Small intestine (tissue), 7 donors: ENCODE results near the gene CASP8AP2. TPM values are rescaled to one million over a fixed set of nuclear protein-coding genes. Genes with fewer than 3 reads are reported as not detected.
A peak's percentile ranks its signal among the peaks of the same experiment; 100 is the strongest.
"Not testable (repeated sequence)": the region's sequence is repeated elsewhere in the genome, so short reads cannot be mapped to it uniquely, and the experiment has no call there.

ENCODE experiments used
- DNase-seq, 2 donors: peaks; one replicate each; pipeline versions ENCODE4 v3.0.0 to v3.0.0-alpha.2; 2013
- FAIRE-seq: peaks from 2 replicates; lab custom pipeline; 2012; peaks lifted over from hg19 to GRCh38; lab: Jason Lieb, UNC
- H3K27ac ChIP-seq, 3 donors: one replicate each; pipeline ENCODE4 v1.5.1; 2013; ENCODE audit warnings: low read length in 2 of 3, mild to moderate bottlenecking in 2 of 3, control low read depth in 1 of 3, inconsistent platforms in 1 of 3, low read depth in 1 of 3, moderate library complexity in 1 of 3
- H3K27me3 ChIP-seq, 3 donors: one replicate each; pipeline ENCODE4 v1.6.1; 2013; ENCODE audit warnings: low read length in 3 of 3, inconsistent platforms in 1 of 3; ENCODE audit not compliant: control insufficient read depth in 3 of 3, insufficient read depth in 3 of 3
- H3K36me3 ChIP-seq, 3 donors: one replicate each; pipeline ENCODE4 v1.6.1; 2013; ENCODE audit warnings: low read length in 3 of 3, inconsistent platforms in 1 of 3, low read depth in 1 of 3, mild to moderate bottlenecking in 1 of 3, moderate library complexity in 1 of 3; ENCODE audit not compliant: control insufficient read depth in 3 of 3, insufficient read depth in 2 of 3
- H3K4me1 ChIP-seq, 3 donors: one replicate each; pipeline ENCODE4 v1.6.1; 2013; ENCODE audit warnings: low read length in 2 of 3, inconsistent platforms in 1 of 3, low read depth in 1 of 3, mild to moderate bottlenecking in 1 of 3, moderate library complexity in 1 of 3; ENCODE audit not compliant: control insufficient read depth in 3 of 3, insufficient read depth in 2 of 3
- H3K4me3 ChIP-seq, 3 donors: one replicate each; pipeline ENCODE4 v1.5.1; 2013; ENCODE audit warnings: low read length in 3 of 3, control low read depth in 1 of 3, inconsistent platforms in 1 of 3, low read depth in 1 of 3, mild to moderate bottlenecking in 1 of 3, moderate library complexity in 1 of 3
- H3K9me3 ChIP-seq, 2 donors: one replicate each; pipeline ENCODE4 v1.6.1; 2013; ENCODE audit warnings: low read depth in 1 of 2, low read length in 1 of 2; ENCODE audit not compliant: control insufficient read depth in 2 of 2, insufficient read depth in 1 of 2
- WGBS, 3 donors: extraction: QIAGEN DNeasy Blood & Tissue Kit; methylation state at CpG; one replicate each; pipeline ENCODE4 v1.1.7; 2013; 5-methylcytosine and 5-hydroxymethylcytosine counted together
- polyA plus RNA-seq, 4 donors: library from polyadenylated mRNA; stranded (reverse) in 3 of 4; unstranded in 1 of 4; fragments of 200-250 nt in 3 of 4; fragments of 120-200 nt in 1 of 4; gene quantifications; one replicate each; pipeline versions ENCODE4 v1.2.1 to v1.2.3, GENCODE V29; 2013
- donor health status: healthy with polysubstance abuse.
- donor health status: control.
- donor health status: control.
- donor health status: Bipolar disorder and iron deficiency.
- donor health status: healthy.

The CASP8AP2 gene
- polyA plus RNA-seq, 4 donors: 1.4 to 13.6 (median 4.0) TPM

DNA sequence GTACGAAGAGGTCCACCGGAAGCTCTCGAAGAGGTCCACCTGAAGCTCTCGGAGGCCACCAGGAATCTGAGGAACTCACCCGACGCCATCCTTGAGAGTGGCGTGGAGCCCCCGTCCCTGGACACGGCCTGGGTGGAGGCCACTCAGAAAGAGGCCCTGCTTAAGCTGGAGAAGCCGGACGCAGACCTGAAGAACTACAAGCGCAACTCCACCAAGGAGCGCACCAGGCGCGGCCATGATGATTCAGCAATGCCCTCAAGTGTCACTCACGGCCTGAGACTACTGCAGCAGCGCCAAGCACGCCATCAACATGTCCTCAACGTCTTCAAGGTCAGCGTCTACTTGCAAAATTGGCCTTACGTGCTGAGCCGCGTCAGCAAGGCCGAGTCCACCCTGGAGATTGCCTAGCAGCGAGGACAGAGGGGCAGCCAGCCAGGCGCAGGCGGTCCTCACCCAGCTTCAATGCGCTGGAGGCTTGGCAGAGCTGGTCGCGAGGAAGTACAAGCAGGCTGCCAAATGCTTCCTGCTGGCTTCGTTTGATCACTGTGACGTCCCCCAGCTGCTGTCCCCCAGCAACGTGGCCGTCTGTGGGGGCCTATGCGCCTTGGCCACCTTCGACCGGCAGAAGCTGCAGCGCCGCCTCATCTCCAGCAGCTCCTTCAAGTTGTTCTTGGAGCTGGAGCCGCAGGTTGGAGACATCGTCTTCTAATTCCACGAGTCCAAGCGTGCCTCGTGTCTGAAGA, 56.9 kb downstream of the CASP8AP2 start:
- FAIRE-seq (no peak), DNase-seq (no peak)
- no peak overlapping the region for H3K27ac ChIP-seq
- no peaks in the 10 kb centered on the region for H3K4me1 ChIP-seq
- peaks cover 0 to 25% (median 5%) of the 10 kb centered on the region in 3 donors for H3K27me3 ChIP-seq
- 89 to 93% (median 92%) methylated on average over 44 of the region's 44 CpGs for WGBS, 3 donors
- H3K36me3 ChIP-seq: no peaks in the 10 kb centered on the region
- H3K4me3 ChIP-seq: no peak overlapping the region
- H3K9me3 ChIP-seq: no peaks in the 10 kb centered on the region

DNA sequence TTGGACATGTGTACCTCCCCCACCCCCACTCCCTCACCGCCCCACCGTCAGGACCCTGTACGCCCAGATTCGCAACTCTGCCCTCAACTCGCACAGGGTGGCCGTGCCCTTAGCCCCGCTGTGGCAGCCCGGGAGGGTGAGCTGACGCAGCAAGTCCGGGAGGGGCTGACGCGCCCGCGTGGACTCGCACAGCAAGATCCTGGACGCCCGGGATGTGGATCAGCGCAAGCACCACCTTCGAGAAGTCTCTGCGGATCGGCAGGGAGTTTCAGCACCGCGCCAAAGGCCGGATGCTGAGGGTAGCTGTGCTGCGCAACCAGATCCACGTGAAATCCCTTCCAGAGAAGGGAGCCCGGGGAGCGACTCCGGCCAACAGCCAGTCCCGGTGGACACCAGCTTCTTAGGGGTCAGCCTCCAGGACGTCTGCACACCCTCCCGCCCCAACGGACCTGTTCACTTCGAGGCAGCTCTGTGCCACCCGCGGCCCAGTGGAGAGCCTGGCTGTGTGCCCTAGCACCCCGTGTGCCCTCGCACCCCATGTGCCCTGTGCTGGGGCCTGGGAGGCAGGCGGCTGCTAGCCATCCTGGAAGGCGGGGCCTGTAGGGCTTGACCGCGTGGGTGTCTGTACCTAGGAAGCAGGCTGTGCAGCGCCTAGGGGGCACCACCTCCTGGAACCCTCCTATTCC, 57.9 kb downstream of the CASP8AP2 start:
- DNase-seq (no peak), FAIRE-seq (no peak)
- H3K4me1 ChIP-seq: no peaks in the 10 kb centered on the region
- no peak overlapping the region for H3K27ac ChIP-seq
- 25 to 47% (median 42%) methylated on average over 38 to 43 of the region's 43 CpGs for WGBS, 3 donors
- H3K4me3 ChIP-seq: no peak overlapping the region
- no peaks in the 10 kb centered on the region for H3K9me3 ChIP-seq
- H3K36me3 ChIP-seq: no peaks in the 10 kb centered on the region
- peaks cover 0 to 29% (median 5%) of the 10 kb centered on the region in 3 donors for H3K27me3 ChIP-seq

DNA sequence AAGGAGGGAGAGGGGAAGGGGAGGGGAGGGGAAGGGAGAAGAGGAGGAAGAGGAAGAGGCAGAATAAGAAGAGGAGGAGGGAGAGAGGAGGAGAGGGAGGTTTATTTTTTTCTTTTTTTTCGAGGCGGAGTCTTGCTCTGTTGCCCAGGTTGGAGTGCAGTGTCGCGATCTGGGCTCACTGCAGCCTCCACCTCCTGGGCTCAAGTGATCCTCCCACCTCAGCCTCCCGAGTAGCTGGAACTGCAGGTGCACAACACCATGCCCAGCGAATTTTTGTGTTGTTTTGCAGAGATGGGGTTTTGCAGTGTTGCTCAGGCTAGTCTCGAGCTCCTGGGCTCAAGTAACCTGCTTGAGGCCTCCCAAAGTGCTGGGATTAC, 58.4 kb downstream of the CASP8AP2 start:
- no peak for DNase-seq
- Histone ChIP-seq H3K27me3 (peaks cover 0 to 29% (median 5%) of the 10 kb centered on the region in 3 donors), H3K9me3 (no peaks in the 10 kb centered on the region), H3K4me3 (no peak overlapping the region), H3K36me3 (no peaks in the 10 kb centered on the region), H3K4me1 (no peaks in the 10 kb centered on the region), H3K27ac (no peak overlapping the region)
- no peak for FAIRE-seq
- 87 to 92% (median 91%) methylated on average over 5 to 7 of the region's 7 CpGs for WGBS, 3 donors

DNA sequence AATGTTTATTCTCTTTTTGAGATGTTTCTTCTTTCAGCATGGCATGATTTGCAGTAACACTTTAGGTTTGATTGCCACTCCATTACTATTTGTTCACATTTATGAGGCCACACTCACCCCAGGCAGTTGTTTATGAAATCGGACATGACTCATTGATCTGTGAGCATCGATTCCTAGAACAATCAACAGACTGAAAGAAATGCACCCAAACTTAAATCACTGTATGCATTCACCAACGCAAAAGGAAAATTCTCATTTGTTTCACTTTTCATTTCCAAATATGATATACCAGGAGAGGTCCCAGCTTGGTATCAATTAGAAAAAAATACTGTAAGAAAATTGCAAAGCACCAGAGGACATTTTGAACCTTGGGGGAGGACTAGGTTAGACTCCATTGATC, 59.2 kb downstream of the CASP8AP2 start:
- peaks cover 0 to 29% (median 5%) of the 10 kb centered on the region in 3 donors for H3K27me3 ChIP-seq
- no peaks in the 10 kb centered on the region for H3K36me3 ChIP-seq
- no peak for FAIRE-seq
- no peak overlapping the region for H3K27ac ChIP-seq
- no peak overlapping the region for H3K4me3 ChIP-seq
- WGBS, 3 donors: 44 to 74% (median 50%) methylated on average over 3 of the region's 3 CpGs
- no peaks in the 10 kb centered on the region for H3K9me3 ChIP-seq
- no peaks in the 10 kb centered on the region for H3K4me1 ChIP-seq
- DNase-seq: no peak

DNA sequence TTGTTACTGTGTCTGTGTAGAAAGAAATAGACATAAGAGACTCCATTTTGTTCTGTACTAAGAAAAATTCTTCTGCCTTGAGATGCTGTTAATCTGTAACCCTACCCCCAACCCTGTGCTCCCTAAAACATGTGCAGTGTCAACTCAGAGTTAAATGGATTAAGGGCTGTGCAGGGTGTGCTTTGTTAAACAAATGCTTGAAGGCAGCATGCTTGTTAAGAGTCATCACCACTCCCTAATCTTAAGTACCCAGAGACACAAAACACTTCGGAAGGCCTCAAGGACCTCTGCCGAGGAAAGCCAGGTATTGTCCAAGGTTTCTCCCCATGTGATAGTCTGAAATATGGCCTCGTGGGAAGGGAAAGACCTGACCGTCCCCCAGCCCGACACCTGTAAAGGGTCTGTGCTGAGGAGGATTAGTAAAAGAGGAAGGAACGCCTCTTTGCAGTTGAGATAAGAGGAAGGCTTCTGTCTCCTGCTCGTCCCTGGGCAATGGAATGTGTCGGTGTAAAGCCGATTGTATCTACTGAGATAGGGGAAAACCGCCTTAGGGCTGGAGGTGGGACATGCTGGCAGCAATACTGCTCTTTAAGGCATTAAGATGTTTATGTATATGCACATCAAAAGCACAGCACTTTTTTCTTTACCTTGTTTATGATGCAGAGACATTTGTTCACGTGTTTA, 61.3 kb downstream of the CASP8AP2 start:
- not testable (repeated sequence) for H3K4me3 ChIP-seq, H3K9me3 ChIP-seq, H3K4me1 ChIP-seq, FAIRE-seq, H3K27ac ChIP-seq, DNase-seq, H3K36me3 ChIP-seq
- WGBS, 3 donors: 10 to 17% (median 14%) methylated on average over 7 to 11 of the region's 11 CpGs
- peaks cover 0 to 29% (median 7%) of the 10 kb centered on the region in 3 donors for H3K27me3 ChIP-seq

DNA sequence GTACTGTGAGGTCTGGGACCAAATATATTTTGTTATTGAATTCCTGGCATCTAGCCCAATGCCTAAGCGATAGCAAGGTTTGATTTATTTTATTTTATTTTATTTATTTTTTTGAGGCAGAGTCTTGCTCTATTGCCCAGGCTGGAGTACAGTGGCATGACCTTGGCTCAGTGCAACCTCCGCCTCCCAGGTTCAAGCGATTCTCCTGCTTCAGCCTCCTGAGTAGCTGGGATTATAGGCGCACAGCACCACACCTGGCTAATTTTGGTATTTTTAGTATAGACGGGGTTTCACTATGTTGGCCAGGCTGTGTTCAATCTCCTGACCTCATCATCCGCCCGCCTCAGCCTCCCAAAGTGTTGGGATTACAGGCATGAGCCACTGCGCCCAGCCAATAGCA, 62.9 kb downstream of the CASP8AP2 start:
- FAIRE-seq, H3K9me3 ChIP-seq, H3K27ac ChIP-seq, H3K4me1 ChIP-seq, H3K4me3 ChIP-seq, DNase-seq, H3K36me3 ChIP-seq: not testable (repeated sequence)
- 75 to 90% (median 77%) methylated on average over 8 of the region's 8 CpGs for WGBS, 3 donors
- H3K27me3 ChIP-seq: peaks cover 0 to 21% (median 4%) of the 10 kb centered on the region in 3 donors

DNA sequence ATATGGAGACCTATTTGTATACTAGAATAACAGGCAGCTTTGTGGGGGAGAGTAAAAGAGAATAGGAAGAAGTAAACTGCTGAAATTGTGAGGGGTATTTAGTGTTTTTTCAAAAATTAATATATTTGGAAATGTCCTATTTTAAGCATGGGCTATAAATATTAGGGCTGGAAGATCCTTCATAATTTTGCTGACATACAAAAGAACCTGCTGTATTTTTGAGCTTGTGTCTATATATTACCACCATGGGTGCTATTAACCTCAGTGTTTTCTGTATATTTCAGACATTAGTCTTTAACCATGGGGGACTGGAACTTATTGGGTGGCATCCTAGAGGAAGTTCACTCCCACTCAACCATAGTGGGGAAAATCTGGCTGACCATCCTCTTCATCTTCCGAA, 64.5 kb downstream of the CASP8AP2 start, which contains the start of gene GJA10:
GJA10 (plus strand) TSS at position 301 of the 400 bp plus-strand sequence; CDS start at position 301, 0 bp downstream.
- no peak for DNase-seq
- Histone ChIP-seq H3K9me3 (no peaks in the 10 kb centered on the region), H3K27me3 (peaks cover 0 to 5% (median 2%) of the 10 kb centered on the region in 3 donors), H3K4me1 (no peaks in the 10 kb centered on the region), H3K4me3 (no peak within 1 kb of the TSS), H3K36me3 (no peaks in the 10 kb centered on the region), H3K27ac (no peak within 1 kb of the TSS)
- 93 to 100% (median 93%) methylated on average over 1 of the region's 1 CpG for WGBS, 3 donors
- FAIRE-seq: no peak

DNA sequence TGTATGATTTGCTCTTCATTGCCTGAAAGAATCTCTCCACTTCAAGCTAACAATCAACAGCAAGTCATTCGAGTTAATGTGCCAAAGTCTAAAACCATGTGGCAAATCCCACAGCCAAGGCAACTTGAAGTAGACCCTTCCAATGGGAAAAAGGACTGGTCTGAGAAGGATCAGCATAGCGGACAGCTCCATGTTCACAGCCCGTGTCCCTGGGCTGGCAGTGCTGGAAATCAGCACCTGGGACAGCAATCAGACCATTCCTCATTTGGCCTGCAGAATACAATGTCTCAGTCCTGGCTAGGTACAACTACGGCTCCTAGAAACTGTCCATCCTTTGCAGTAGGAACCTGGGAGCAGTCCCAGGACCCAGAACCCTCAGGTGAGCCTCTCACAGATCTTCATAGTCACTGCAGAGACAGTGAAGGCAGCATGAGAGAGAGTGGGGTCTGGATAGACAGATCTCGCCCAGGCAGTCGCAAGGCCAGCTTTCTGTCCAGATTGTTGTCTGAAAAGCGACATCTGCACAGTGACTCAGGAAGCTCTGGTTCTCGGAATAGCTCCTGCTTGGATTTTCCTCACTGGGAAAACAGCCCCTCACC, 65.7 kb downstream of the CASP8AP2 start:
- WGBS, 3 donors: 40 to 51% (median 47%) methylated on average over 8 of the region's 8 CpGs
- DNase-seq (peak; percentile 4 to 54), FAIRE-seq (no peak)
- Histone ChIP-seq H3K27ac (no peak overlapping the region), H3K27me3 (peaks cover 0 to 4% (median 2%) of the 10 kb centered on the region in 3 donors), H3K4me3 (no peak overlapping the region), H3K4me1 (no peaks in the 10 kb centered on the region), H3K9me3 (no peaks in the 10 kb centered on the region), H3K36me3 (no peaks in the 10 kb centered on the region)
